Ovary (tissue), 9 donors: Measurements from ENCODE around the gene INTS7. TPM values are rescaled to one million over a fixed set of nuclear protein-coding genes. Genes with fewer than 3 reads are reported as not detected.

Source experiments
- DNase-seq, 5 donors: peaks; one replicate each; pipeline ENCODE4 v3.0.0-alpha.2; 2019 to 2020
- H3K27ac ChIP-seq, 2 donors: fragments of 200-600 bp; one replicate each; pipeline versions ENCODE4 v1.5.1 to v1.8.0; 2019 to 2022
- H3K27me3 ChIP-seq: fragments of 200-600 bp; one replicate; pipeline ENCODE4 v1.8.0; 2022
- H3K36me3 ChIP-seq: fragments of 200-600 bp; sonication (generic); one replicate; pipeline ENCODE4 v1.5.1; 2019
- H3K4me1 ChIP-seq: one replicate; pipeline ENCODE4 v1.8.1; 2013; ENCODE audit warnings: mild to moderate bottlenecking, moderate library complexity; ENCODE audit not compliant: insufficient read depth
- H3K4me3 ChIP-seq: fragments of 200-600 bp; sonication (generic); one replicate; pipeline ENCODE4 v1.5.1; 2017
- H3K9me3 ChIP-seq, 2 donors: fragments of 200-600 bp in 1 of 2; sonication (generic) in 1 of 2; one replicate each; pipeline versions ENCODE4 v1.5.1 to v1.8.1; 2013 to 2019; ENCODE audit warnings: mild to moderate bottlenecking in 1 of 2, moderate library complexity in 1 of 2
- CTCF ChIP-seq, 3 donors: fragments of 450-650 bp in 2 of 3; fragments of 200-600 bp in 1 of 3; IDR thresholded peaks; one replicate each; pipeline versions ENCODE4 v1.5.1 to v1.8.0; 2016 to 2022; ENCODE audit warnings: antibody characterized with exemption in 3 of 3, mild to moderate bottlenecking in 1 of 3
- EP300 ChIP-seq: sonication (generic); formaldehyde crosslinking; IDR thresholded peaks from one replicate; pipeline ENCODE4 v1.6.1; 2017; ENCODE audit warnings: antibody characterized with exemption
- POLR2A ChIP-seq: fragments of 450-650 bp; IDR thresholded peaks from one replicate; pipeline ENCODE4 v1.6.1; 2017; ENCODE audit warnings: antibody characterized with exemption, mild to moderate bottlenecking, moderate library complexity
- WGBS, 3 donors: extraction: QIAGEN DNeasy Blood & Tissue Kit in 1 of 3; methylation state at CpG; one replicate each; pipeline versions ENCODE4 v1.1.5 to v1.1.7; 2013 to 2017; 5-methylcytosine and 5-hydroxymethylcytosine counted together
- intact Hi-C, 4 donors: fragments of 100-400 bp; cut with DNase I; formaldehyde crosslinking; loops; one replicate each; pipeline versions ENCODE4 v1.11.0 to v1.15.1; 2022 to 2023
- polyA plus RNA-seq, 2 donors: library from polyadenylated mRNA; stranded (reverse); fragments of 200-250 nt in 1 of 2; fragments of 350-450 nt in 1 of 2; fragmentation: Illumina TruSeq in 1 of 2; extraction: RNeasy Lipid Tissue Mini Kit (QIAGEN cat#74804) in 1 of 2; gene quantifications; one replicate each; pipeline ENCODE4 v1.2.3, GENCODE V29; 2013 to 2014
- total RNA-seq, 7 donors: library from RNA; depleted of rRNA in 2 of 7; stranded (reverse); fragments of >200 nt in 2 of 7; fragmentation: NEBNext Ultra II Directional in 3 of 7; extraction: Animal tissue kit (Norgen Biotek cat#: 25700) in 3 of 7; gene quantifications; one replicate each; pipeline versions ENCODE4 v1.1.0 to v1.2.4, GENCODE V29; 2016 to 2023
- donor health status: DM: no; HTN: no; CAD: no; lungs with moderate emphysema.
- donor health status: DM: no; HTN: no; CAD: no.
- donor health status: Bipolar disorder and iron deficiency.
- donor health status: DM: yes; HTN: yes; CAD: no.
- donor health status: DM: no; HTN: no; CAD: no.
- donor health status: DM: yes; HTN: yes; CAD: no.

INTS7 gene
- total and polyA plus RNA-seq, 9 donors: 4.0 to 19.1 (median 7.0) TPM

GRCh38 chr1:211924256-211924655 lies 111.1 kb downstream of the INTS7 start:
- H3K4me1 ChIP-seq: no peaks in the 10 kb centered on the region
- TF ChIP-seq EP300 (no peak), CTCF (IDR thresholded peaks at IDR 0.05) (no peak), POLR2A (no peak)
- intact Hi-C loops: no loop called here

GRCh38 chr1:211923095-211923494 lies 112.3 kb downstream of the INTS7 start:
- WGBS, 3 donors: 83 to 86% (median 84%) methylated on average over 5 of the region's 5 CpGs
- Histone ChIP-seq H3K4me1 (no peaks in the 10 kb centered on the region), H3K27ac (no peak overlapping the region), H3K4me3 (no peak overlapping the region), H3K36me3 (no peaks in the 10 kb centered on the region), H3K27me3 (no peaks in the 10 kb centered on the region), H3K9me3 (no peaks in the 10 kb centered on the region)
- DNase-seq: no peak
- TF ChIP-seq CTCF (IDR thresholded peaks at IDR 0.05): no peak
- no peak for TF ChIP-seq EP300
- no peak for TF ChIP-seq POLR2A
- intact Hi-C loops: no loop called here

More at GRCh38 chr1:211924256-211924655, 111.1 kb downstream of the INTS7 start:
- H3K27ac ChIP-seq: no peak overlapping the region
- H3K4me3 ChIP-seq: no peak overlapping the region
- no peaks in the 10 kb centered on the region for H3K36me3 ChIP-seq
- no peaks in the 10 kb centered on the region for H3K9me3 ChIP-seq
- no peak for DNase-seq
- H3K27me3 ChIP-seq: no peaks in the 10 kb centered on the region
- 83 to 89% (median 88%) methylated on average over 10 of the region's 10 CpGs for WGBS, 3 donors

DNA sequence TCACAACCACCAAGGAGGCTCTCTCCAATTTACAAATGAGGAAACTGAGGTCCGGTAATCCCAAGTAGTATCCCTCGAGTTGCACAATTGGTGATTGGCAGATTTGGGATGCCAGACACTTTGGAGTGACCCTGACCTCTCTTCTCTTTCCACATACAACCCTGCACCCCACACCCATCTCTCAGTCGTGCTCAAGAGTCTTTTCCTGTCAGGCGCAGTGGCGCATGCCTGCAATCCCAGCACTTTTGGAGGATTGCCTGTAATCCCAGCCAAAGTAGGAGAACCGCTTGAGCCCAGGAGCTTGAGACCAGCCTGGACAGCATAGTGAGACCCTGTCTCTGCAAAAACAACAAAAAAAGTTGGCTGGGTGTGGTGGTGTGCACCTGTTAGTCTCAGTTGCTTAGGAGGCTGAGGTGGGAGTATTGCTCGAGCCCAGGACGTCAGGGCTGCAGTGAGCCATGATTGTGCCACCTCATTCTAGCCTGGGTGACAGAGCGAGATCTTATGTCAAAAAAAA lies 113.7 kb downstream of the INTS7 start:
- intact Hi-C loops: no loop called here
- Histone ChIP-seq H3K9me3 (no peaks in the 10 kb centered on the region), H3K27me3 (no peaks in the 10 kb centered on the region), H3K4me1 (no peaks in the 10 kb centered on the region), H3K27ac (no peak overlapping the region), H3K36me3 (no peaks in the 10 kb centered on the region), H3K4me3 (no peak overlapping the region)
- no peak for DNase-seq
- WGBS, 3 donors: 90 to 93% (median 90%) methylated on average over 9 of the region's 9 CpGs
- no peak for TF ChIP-seq POLR2A
- TF ChIP-seq CTCF (IDR thresholded peaks at IDR 0.05): no peak
- TF ChIP-seq EP300: no peak

DNA sequence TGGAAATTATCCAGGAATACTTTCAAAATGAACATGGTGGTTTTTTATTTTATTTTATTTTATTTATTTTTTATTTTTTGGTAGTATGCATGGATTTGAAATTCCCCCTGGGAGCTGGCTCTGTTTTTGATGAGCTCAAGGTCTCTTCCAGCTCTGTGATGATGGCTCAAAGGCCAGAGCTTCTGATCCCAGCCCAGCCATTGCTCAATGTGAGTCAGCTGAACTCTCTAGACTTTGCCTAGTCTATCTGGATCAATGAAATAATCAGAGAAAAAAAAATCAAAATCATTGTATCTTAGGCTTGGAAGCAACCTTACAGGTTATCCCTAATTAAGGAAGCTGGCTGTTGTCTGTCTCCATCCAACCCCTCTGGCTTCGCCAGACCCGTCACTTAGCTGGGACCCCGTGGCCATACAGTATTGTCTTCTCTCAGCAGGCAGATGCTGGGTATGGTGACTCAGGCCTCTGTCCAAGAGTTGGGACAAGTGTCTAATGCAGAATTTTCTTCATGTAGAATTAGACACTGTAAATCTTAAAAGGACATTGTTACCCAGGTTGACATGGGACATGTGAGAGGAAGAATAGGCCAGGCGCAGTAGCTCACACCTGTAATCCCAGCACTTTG lies 114.6 kb downstream of the INTS7 start:
- H3K27ac ChIP-seq: no peak overlapping the region
- WGBS, 3 donors: 95 to 96% (median 96%) methylated on average over 4 of the region's 4 CpGs

More for the DNA sequence above, 114.6 kb downstream of the INTS7 start:
- DNase-seq: no peak
- no peak overlapping the region for H3K4me3 ChIP-seq
- TF ChIP-seq EP300 (no peak), POLR2A (no peak), CTCF (IDR thresholded peaks at IDR 0.05) (no peak)
- H3K4me1 ChIP-seq: no peaks in the 10 kb centered on the region
- H3K36me3 ChIP-seq: no peaks in the 10 kb centered on the region
- intact Hi-C loops: no loop called here
- H3K27me3 ChIP-seq: no peaks in the 10 kb centered on the region
- H3K9me3 ChIP-seq: no peaks in the 10 kb centered on the region
